PC-3 (cell line): ENCODE measurements around the gene HNRNPL. TPM values are rescaled to one million over a fixed set of nuclear protein-coding genes. Genes with fewer than 3 reads are reported as not detected.

Experiments
- ATAC-seq: fragments of 200-7000 bp; cut with Tn5 transposase; 2 replicates; pipeline ENCODE4 v1.9.1; 2020; ENCODE audit warnings: mild to moderate bottlenecking, moderate library complexity
- BruUV-seq: library from RNA; stranded (reverse); fragments of 400-500 nt; replicated peaks from 2 replicates; lab custom pipeline; 2021; lab: Mats Ljungman, UMichigan
- CTCF ChIA-PET: fragments of 300-600 bp; sonication (Branson Sonifier 250); formaldehyde crosslinking; loops from one replicate; lab custom pipeline; 2022; ENCODE audit warnings: antibody characterized with exemption; lab: Charles Lee
- POLR2A ChIA-PET: fragments of 300-600 bp; sonication (Branson Sonifier 250); formaldehyde crosslinking; loops from one replicate; lab custom pipeline; 2022; ENCODE audit warnings: antibody characterized with exemption; ENCODE audit not compliant: unreplicated experiment; lab: Charles Lee
- DNase-seq: peaks from one replicate; pipeline ENCODE4 v3.0.0-alpha.2; 2015
- H2AFZ ChIP-seq: fragments of 300-600 bp; sonication (generic); 2 replicates; pipeline ENCODE4 v1.6.0; 2016; ENCODE audit warnings: antibody characterized with exemption, low read length
- H3F3A ChIP-seq: fragments of 300-600 bp; sonication (generic); one replicate; pipeline ENCODE4 v1.6.0; 2017; ENCODE audit warnings: antibody characterized with exemption, low read length, control low read depth, mild to moderate bottlenecking; ENCODE audit not compliant: unreplicated experiment
- H3K27ac ChIP-seq: fragments of 300-600 bp; sonication (generic); 2 replicates; pipeline ENCODE4 v1.5.1; 2016; ENCODE audit warnings: mild to moderate bottlenecking, low read length
- H3K27me3 ChIP-seq: fragments of 300-600 bp; sonication (generic); 2 replicates; pipeline ENCODE4 v1.6.1; 2016; ENCODE audit warnings: low read length, mixed read lengths
- H3K36me3 ChIP-seq: fragments of 300-600 bp; sonication (generic); 2 replicates; pipeline ENCODE4 v1.6.1; 2016; ENCODE audit warnings: low read depth, mixed run types, low read length, mixed read lengths
- H3K4me1 ChIP-seq: fragments of 300-600 bp; sonication (generic); 2 replicates; pipeline ENCODE4 v1.5.1; 2016; ENCODE audit warnings: low read length; ENCODE audit not compliant: insufficient read depth
- H3K4me2 ChIP-seq: fragments of 300-600 bp; sonication (generic); 2 replicates; pipeline ENCODE4 v1.6.0; 2016; ENCODE audit warnings: low read length
- H3K4me3 ChIP-seq: fragments of 300-600 bp; sonication (generic); 2 replicates; pipeline ENCODE4 v1.5.1; 2016; ENCODE audit warnings: mild to moderate bottlenecking, low read length, mixed read lengths
- H3K79me2 ChIP-seq: fragments of 300-600 bp; sonication (generic); 2 replicates; pipeline ENCODE4 v1.6.1; 2017; ENCODE audit warnings: low read length, mixed read lengths
- H3K9ac ChIP-seq: fragments of 300-600 bp; sonication (generic); 2 replicates; pipeline ENCODE4 v1.6.0; 2016; ENCODE audit warnings: mild to moderate bottlenecking, low read length
- H3K9me2 ChIP-seq: fragments of 300-600 bp; sonication (generic); replicated peaks from 2 replicates; pipeline ENCODE4 v1.6.1; 2016; ENCODE audit warnings: mixed run types, low read length, mixed read lengths
- H3K9me3 ChIP-seq: fragments of 300-600 bp; sonication (generic); 2 replicates; pipeline ENCODE4 v1.6.1; 2016; ENCODE audit warnings: low read length, mixed read lengths
- H4K20me1 ChIP-seq: fragments of 300-600 bp; sonication (generic); 2 replicates; pipeline ENCODE4 v1.6.1; 2016; ENCODE audit warnings: low read length, mixed read lengths
- CTCF ChIP-seq: fragments of 300-600 bp; sonication (generic); conservative IDR thresholded peaks from 2 replicates; pipeline ENCODE4 v1.5.1; 2017; ENCODE audit warnings: antibody characterized with exemption, low read depth, mild to moderate bottlenecking, low read length
- EZH2 ChIP-seq: fragments of 300-600 bp; sonication (generic); IDR thresholded peaks from one replicate; pipeline ENCODE4 v1.6.1; 2017; ENCODE audit warnings: antibody characterized with exemption, mild to moderate bottlenecking, low read length; ENCODE audit not compliant: unreplicated experiment
- EZH2phosphoT487 ChIP-seq: fragments of 300-600 bp; sonication (generic); IDR thresholded peaks from 2 replicates; pipeline ENCODE4 v1.6.1; 2018; ENCODE audit warnings: mild to moderate bottlenecking, antibody characterized with exemption, low read length, borderline replicate concordance
- intact Hi-C: fragments of 100-400 bp; cut with micrococcal nuclease; formaldehyde crosslinking; loops from 2 replicates; pipeline ENCODE4 v1.9.0; 2023
- total RNA-seq: library from RNA; depleted of rRNA; stranded (reverse); fragments of >200 nt; gene quantifications from 2 replicates; pipeline ENCODE4 v1.2.3, GENCODE V29; 2014

Gene HNRNPL
- total RNA-seq, 1 experiment from 2014 or later: 315 TPM

- DNase-seq: no peak
- CTCF ChIA-PET: no interaction called here
- Histone ChIP-seq H3K9ac (no peak overlapping the region), H3K27me3 (no peaks in the 10 kb centered on the region), H2AFZ (no peak overlapping the region), H3K36me3 (peaks cover 74% of the 10 kb centered on the region), H4K20me1 (peaks cover 20% of the 10 kb centered on the region; the same call in 1 of the 2 replicates), H3K4me1 (peaks cover 41% of the 10 kb centered on the region), H3F3A (peaks cover 14% of the 10 kb centered on the region), H3K9me2 (no peaks in the 10 kb centered on the region), H3K4me2 (no peak overlapping the region), H3K9me3 (no peaks in the 10 kb centered on the region), H3K4me3 (no peak overlapping the region), H3K27ac (no peak overlapping the region), H3K79me2 (peaks cover 58% of the 10 kb centered on the region)
- POLR2A ChIA-PET: interaction anchor here (0.6 kb wide), 1 partner anchor 298 kb away, joined by 11 read pairs; no protein-coding TSS in a partner anchor
- ATAC-seq: no peak
- TF ChIP-seq EZH2phosphoT487: no peak
- TF ChIP-seq EZH2: no peak
- TF ChIP-seq CTCF: no peak
- no TSS peak for BruUV-seq
- intact Hi-C loops: no loop called here
Observed at GRCh38 chr19:38841180-38841766, 8.5 kb downstream of the HNRNPL start.

GRCh38 chr19:38840583-38840968, 9.2 kb downstream of the HNRNPL start:
- POLR2A ChIA-PET: no interaction called here
- BruUV-seq: no TSS peak
- H3K4me2 ChIP-seq: no peak overlapping the region
- peaks cover 14% of the 10 kb centered on the region for H3F3A ChIP-seq
- no peak overlapping the region for H2AFZ ChIP-seq
- intact Hi-C loops: no loop called here
- H4K20me1 ChIP-seq: peaks cover 20% of the 10 kb centered on the region; the same call in 1 of the 2 replicates
- H3K4me1 ChIP-seq: peaks cover 48% of the 10 kb centered on the region
- no peaks in the 10 kb centered on the region for H3K27me3 ChIP-seq
- H3K79me2 ChIP-seq: peaks cover 51% of the 10 kb centered on the region
- TF ChIP-seq CTCF: no peak
- no peak for TF ChIP-seq EZH2
- TF ChIP-seq EZH2phosphoT487: no peak
- no peak overlapping the region for H3K4me3 ChIP-seq
- CTCF ChIA-PET: no interaction called here
- H3K36me3 ChIP-seq: peaks cover 73% of the 10 kb centered on the region
- DNase-seq (no peak), ATAC-seq (no peak)
- H3K9me3 ChIP-seq: no peaks in the 10 kb centered on the region
- no peaks in the 10 kb centered on the region for H3K9me2 ChIP-seq
- no peak overlapping the region for H3K9ac ChIP-seq
- H3K27ac ChIP-seq: no peak overlapping the region
